Endothelial cell of umbilical vein (primary cell): ENCODE results near the gene RORC. TPM values are rescaled to one million over a fixed set of nuclear protein-coding genes. Genes with fewer than 3 reads are reported as not detected.

Source experiments
- BruUV-seq: library from RNA; stranded (reverse); fragments of 400-500 nt; replicated peaks from 2 replicates; lab custom pipeline; 2021; lab: Mats Ljungman, UMichigan
- CTCF ChIA-PET: fragments of 300-600, 350-600 bp; sonication (Branson Sonifier 250); formaldehyde crosslinking; loops from one replicate; lab custom pipeline; 2021; ENCODE audit warnings: antibody characterized with exemption, inconsistent platforms; lab: Charles Lee
- POLR2A ChIA-PET: fragments of 300-600, 350-600 bp; sonication (Branson Sonifier 250); formaldehyde crosslinking; loops from one replicate; lab custom pipeline; 2021; ENCODE audit warnings: antibody characterized with exemption, inconsistent platforms; lab: Charles Lee
- DNase-seq: peaks from one replicate; pipeline ENCODE4 v3.0.0-alpha.2; 2011; ENCODE audit warnings: low read depth, low spot score
- FAIRE-seq: peaks from 2 replicates; lab custom pipeline; 2011; peaks lifted over from hg19 to GRCh38; lab: Jason Lieb, UNC
- H2AFZ ChIP-seq: 2 replicates; pipeline ENCODE4 v1.6.0; 2012; ENCODE audit warnings: low read depth, low read length, control low read depth, inconsistent platforms
- H3K27ac ChIP-seq: 2 replicates; pipeline ENCODE4 v1.5.1; 2011; ENCODE audit warnings: low read depth, mild to moderate bottlenecking, control low read depth, low read length, moderate library complexity; ENCODE audit not compliant: insufficient read depth
- H3K27me3 ChIP-seq, 2 experiments: 2 replicates each; pipeline versions ENCODE4 v1.6.0 to v1.6.1; 2011; ENCODE audit warnings: low read length in 2 of 2, mixed read lengths in 1 of 2; ENCODE audit not compliant: control insufficient read depth in 2 of 2, insufficient read depth in 2 of 2
- H3K36me3 ChIP-seq, 2 experiments: 2 replicates in 1 of 2; 3 replicates in 1 of 2; pipeline ENCODE4 v1.5.1; 2011; ENCODE audit warnings: low read length in 2 of 2, mild to moderate bottlenecking in 1 of 2, moderate library complexity in 1 of 2; ENCODE audit not compliant: control insufficient read depth in 2 of 2, insufficient read depth in 2 of 2; ENCODE audit errors: extremely low read depth in 1 of 2
- H3K4me1 ChIP-seq: 3 replicates; pipeline ENCODE4 v1.5.1; 2011; ENCODE audit warnings: mild to moderate bottlenecking, low read length; ENCODE audit not compliant: control insufficient read depth, insufficient read depth; ENCODE audit errors: extremely low read depth
- H3K4me2 ChIP-seq: 2 replicates; pipeline ENCODE4 v1.6.1; 2011; ENCODE audit warnings: low read length, control low read depth, mixed read lengths; ENCODE audit not compliant: insufficient read depth
- H3K4me3 ChIP-seq, 3 experiments: fragments of 200-600 bp in 1 of 3; sonication (generic), shearing (Covaris generic) in 1 of 3; replicated peaks in 1 of 3; 2 replicates each; pipeline ENCODE4 v1.5.1; 2011 to 2016; ENCODE audit warnings: control low read depth in 3 of 3, low read length in 3 of 3, mild to moderate bottlenecking in 2 of 3, inconsistent platforms in 1 of 3, low read depth in 1 of 3, moderate library complexity in 1 of 3; ENCODE audit not compliant: insufficient read depth in 1 of 3
- H3K79me2 ChIP-seq: 2 replicates; pipeline ENCODE4 v1.6.0; 2012; ENCODE audit warnings: low read length, inconsistent platforms; ENCODE audit not compliant: control insufficient read depth, insufficient read depth
- H3K9ac ChIP-seq: replicated peaks from 2 replicates; pipeline ENCODE3; 2011; ENCODE audit warnings: low read length, control low read depth; ENCODE audit not compliant: insufficient read depth; ENCODE audit errors: extremely low read depth
- H3K9me1 ChIP-seq: replicated peaks from 3 replicates; pipeline ENCODE4 v1.6.0; 2011; ENCODE audit warnings: mild to moderate bottlenecking, low read length; ENCODE audit not compliant: control insufficient read depth, insufficient read depth; ENCODE audit errors: extremely low read depth
- H3K9me3 ChIP-seq: replicated peaks from 2 replicates; pipeline ENCODE4 v1.5.1; 2012; ENCODE audit warnings: low read length, inconsistent platforms; ENCODE audit not compliant: control insufficient read depth, insufficient read depth
- H4K20me1 ChIP-seq: replicated peaks from 2 replicates; pipeline ENCODE3; 2011; ENCODE audit warnings: mild to moderate bottlenecking, low read length; ENCODE audit not compliant: control insufficient read depth, insufficient read depth; ENCODE audit errors: extremely low read depth
- CTCF ChIP-seq, 2 donors: IDR thresholded peaks; 1 replicate in 1 of 2; 2 replicates in 1 of 2; pipeline ENCODE4 v1.5.1; 2011; ENCODE audit warnings: low read length in 2 of 2, mild to moderate bottlenecking in 2 of 2, moderate library complexity in 2 of 2, control low read depth in 1 of 2, inconsistent platforms in 1 of 2, low read depth in 1 of 2; ENCODE audit not compliant: insufficient read depth in 1 of 2; ENCODE audit errors: extremely low read depth in 1 of 2
- EZH2 ChIP-seq: IDR thresholded peaks from 2 replicates; pipeline ENCODE4 v1.6.1; 2012; ENCODE audit warnings: borderline replicate concordance, low read depth, mild to moderate bottlenecking, moderate library complexity, low read length, inconsistent platforms; ENCODE audit not compliant: severe bottlenecking
- FOS ChIP-seq: IDR thresholded peaks from 2 replicates; pipeline ENCODE4 v1.6.1; 2011; ENCODE audit warnings: mild to moderate bottlenecking, low read length, moderate library complexity, borderline replicate concordance; ENCODE audit not compliant: insufficient read depth
- GATA2 ChIP-seq: IDR thresholded peaks from 2 replicates; pipeline ENCODE4 v1.7.0; 2011; ENCODE audit warnings: low read depth, mild to moderate bottlenecking, moderate library complexity, mixed read lengths, low read length; ENCODE audit not compliant: insufficient read length, insufficient read depth
- JUN ChIP-seq: IDR thresholded peaks from 2 replicates; pipeline ENCODE4 v1.6.1; 2011; ENCODE audit warnings: borderline replicate concordance, low read depth; ENCODE audit not compliant: insufficient read length, insufficient read depth
- MAX ChIP-seq: IDR thresholded peaks from 2 replicates; pipeline ENCODE4 v1.6.1; 2011; ENCODE audit not compliant: insufficient read depth, insufficient read length
- MYC ChIP-seq: IDR thresholded peaks from one replicate; pipeline ENCODE4 v1.6.1; 2011; ENCODE audit warnings: mild to moderate bottlenecking, low read depth, low read length
- POLR2A ChIP-seq: IDR thresholded peaks from 2 replicates; pipeline ENCODE4 v1.6.1; 2012; ENCODE audit warnings: low read depth, mild to moderate bottlenecking, control low read depth, low read length
- POLR2AphosphoS5 ChIP-seq: IDR thresholded peaks from 2 replicates; pipeline ENCODE4 v1.6.1; 2012; ENCODE audit warnings: low read depth, mild to moderate bottlenecking, control low read depth, low read length, moderate library complexity; ENCODE audit not compliant: insufficient read depth
- dilution Hi-C: fragments of 300-500 bp; cut with MboI; formaldehyde crosslinking; loops from one replicate; pipeline ENCODE4 v1.15.0; 2019; ENCODE audit warnings: low sequenced_read_pairs; ENCODE audit not compliant: extremely low pct_ligation_motif_present
- intact Hi-C: fragments of 100-400 bp; cut with micrococcal nuclease; formaldehyde crosslinking; loops from one replicate; pipeline ENCODE4 v1.10.0; 2022
- polyA plus RNA-seq, 4 experiments: library from polyadenylated mRNA; depleted of rRNA in 3 of 4; stranded (reverse) in 3 of 4; unstranded in 1 of 4; fragments of >200 nt; gene quantifications; 2 replicates each; pipeline versions ENCODE4 v1.2.1 to v1.2.3, GENCODE V29; 2011 to 2012; ENCODE audit warnings: missing spikeins in 1 of 4
- total RNA-seq: library from RNA; stranded (reverse); gene quantifications from 2 replicates; pipeline ENCODE4 v1.2.3, GENCODE V29; 2021

Gene RORC
- total and polyA plus RNA-seq, 2 donors (not counting 3 experiments of a cell fraction or from before 2014, with no cell fraction given) = not detected

GRCh38 chr1:151819976-151820623 lies 11.5 kb downstream of the RORC start:
- TF ChIP-seq POLR2AphosphoS5 (no peak), CTCF (IDR thresholded peaks at IDR 0.05; ENCODE audit: extremely low read depth in 1 of 2, insufficient read depth in 1 of 2, low read depth in 1 of 2, low read length in 2 of 2) (no peak), MAX (no peak), GATA2 (no peak), MYC (no peak), EZH2 (no peak), FOS (no peak), JUN (no peak), POLR2A (no peak)
- no peaks in the 10 kb centered on the region for H3K79me2 ChIP-seq
- FAIRE-seq = no peak
- no peaks in the 10 kb centered on the region for H3K9me1 ChIP-seq
- dilution Hi-C loops (no loop called here), intact Hi-C loops (no loop called here)
- H2AFZ ChIP-seq = no peak overlapping the region
- H3K27ac ChIP-seq = no peak overlapping the region
- ChIA-PET POLR2A (no interaction called here), CTCF (interaction anchor here (1.0 to 1.6 kb wide), 4 partner anchors 12 to 73 kb away, joined by 3 to 8 read pairs (median 4); no protein-coding TSS in a partner anchor)
- peaks cover 0 to 7% of the 10 kb centered on the region in 2 experiments for H3K27me3 ChIP-seq
- no peak overlapping the region for H3K4me2 ChIP-seq
- no peaks in the 10 kb centered on the region for H3K4me1 ChIP-seq
- DNase-seq = no peak
- no peaks in the 10 kb centered on the region for H3K9me3 ChIP-seq
- H3K36me3 ChIP-seq = no peaks in the 10 kb centered on the region
- no peaks in the 10 kb centered on the region for H4K20me1 ChIP-seq
- H3K4me3 ChIP-seq = no peak overlapping the region
- H3K9ac ChIP-seq = no peak overlapping the region
- no TSS peak for BruUV-seq
